Body of pancreas (tissue), 4 donors: ENCODE data around the gene GOSR1. TPM values are rescaled to one million over a fixed set of nuclear protein-coding genes. Genes with fewer than 3 reads are reported as not detected.
"Not testable (repeated sequence)": the region's sequence is repeated elsewhere in the genome, so short reads cannot be mapped to it uniquely, and the experiment has no call there.

Experiments
- ATAC-seq: fragments of 150-250 bp; one replicate; pipeline ENCODE4 v1.9.1; 2016
- DNase-seq, 4 donors: peaks; one replicate each; pipeline ENCODE4 v3.0.0-alpha.2; 2019
- H3K27ac ChIP-seq, 4 donors: fragments of 200-600 bp; sonication (generic); 1 replicate in 3 of 4; 2 replicates in 1 of 4; pipeline versions ENCODE4 v1.5.1 to v1.6.1; 2016 to 2019; ENCODE audit warnings: mild to moderate bottlenecking in 1 of 4, mixed read lengths in 1 of 4, moderate library complexity in 1 of 4
- H3K27me3 ChIP-seq, 2 donors: fragments of 200-600 bp; sonication (generic); one replicate each; pipeline ENCODE4 v1.6.0; 2016; ENCODE audit warnings: mild to moderate bottlenecking in 1 of 2
- H3K36me3 ChIP-seq, 2 donors: fragments of 200-600 bp; sonication (generic); replicated peaks in 1 of 2; 2 replicates each; pipeline ENCODE4 v1.5.1; 2016; ENCODE audit warnings: low read depth in 2 of 2; ENCODE audit not compliant: insufficient read depth in 1 of 2
- H3K4me1 ChIP-seq: fragments of 200-600 bp; sonication (generic); one replicate; pipeline ENCODE4 v1.6.0; 2016
- H3K4me3 ChIP-seq, 2 donors: fragments of 200-600 bp; sonication (generic); 1 replicate in 1 of 2; 2 replicates in 1 of 2; pipeline ENCODE4 v1.5.1; 2016 to 2019
- H3K9me3 ChIP-seq, 3 donors: fragments of 200-600 bp; sonication (generic); 1 replicate in 2 of 3; 2 replicates in 1 of 3; pipeline ENCODE4 v1.5.1; 2016
- CTCF ChIP-seq, 7 experiments: fragments of 450-650 bp in 4 of 7; fragments of 200-600 bp in 3 of 7; sonication (generic) in 3 of 7; IDR thresholded peaks; one replicate each; pipeline ENCODE4 v1.5.1; 2016 to 2019; ENCODE audit warnings: antibody characterized with exemption in 7 of 7
- POLR2A ChIP-seq, 3 donors: fragments of 450-650 bp; IDR thresholded peaks; one replicate each; pipeline ENCODE4 v1.6.1; 2016; ENCODE audit warnings: antibody characterized with exemption in 3 of 3, mild to moderate bottlenecking in 2 of 3
- WGBS, 2 donors: methylation state at CpG; one replicate each; pipeline ENCODE4 v1.1.5; 2017; 5-methylcytosine and 5-hydroxymethylcytosine counted together
- intact Hi-C: fragments of 100-400 bp; cut with DNase I; formaldehyde crosslinking; loops from one replicate; pipeline ENCODE4 v1.15.1; 2023
- total RNA-seq, 2 donors: library from RNA; depleted of rRNA; stranded (reverse); fragments of >200 nt; gene quantifications; one replicate each; pipeline ENCODE4 v1.1.0, GENCODE V29; 2016

Gene GOSR1
- total RNA-seq, 2 donors from 2014 or later: 20.8 to 24.1 TPM

DNA sequence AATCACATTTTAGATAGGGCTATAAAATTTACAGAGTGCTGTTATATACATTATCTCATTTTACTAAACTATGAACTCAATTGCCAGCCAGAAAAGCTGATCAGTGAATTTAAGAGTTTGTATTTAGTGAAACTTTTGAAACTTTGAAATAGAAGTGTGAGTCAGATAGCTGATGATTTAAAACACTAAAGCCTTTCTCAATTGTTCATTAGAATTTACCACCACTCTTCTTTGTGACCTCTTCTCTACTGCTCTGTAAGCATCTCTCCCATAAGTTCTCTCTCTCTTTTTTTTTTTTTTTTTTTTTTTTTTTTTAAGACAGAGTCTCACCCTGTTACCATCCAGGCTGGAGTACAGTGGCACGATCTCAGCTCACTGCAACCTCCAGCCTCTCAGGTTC, 43.7 kb downstream of the GOSR1 start:
- Histone ChIP-seq H3K36me3 (peaks cover 12 to 15% of the 10 kb centered on the region in 2 donors), H3K4me3 (no peak overlapping the region), H3K27me3 (no peaks in the 10 kb centered on the region), H3K9me3 (no peaks in the 10 kb centered on the region), H3K4me1 (no peaks in the 10 kb centered on the region), H3K27ac (no peak overlapping the region)
- ATAC-seq (no peak), DNase-seq (no peak)
- TF ChIP-seq POLR2A (IDR thresholded peaks at IDR 0.05): no peak
- TF ChIP-seq CTCF (IDR thresholded peaks at IDR 0.05): no peak
- intact Hi-C loops: no loop called here
- WGBS, 2 donors: 100% methylated on average over 1 of the region's 1 CpG; no CpG with 5 or more reads in 1 of the 2 donors

GRCh38 chr17:30521766-30522165, 44.6 kb downstream of the GOSR1 start:
- ATAC-seq (no peak), DNase-seq (no peak)
- H3K9me3 ChIP-seq: no peaks in the 10 kb centered on the region
- intact Hi-C loops: no loop called here
- H3K27me3 ChIP-seq: no peaks in the 10 kb centered on the region
- H3K4me3 ChIP-seq: no peak overlapping the region
- H3K27ac ChIP-seq: no peak overlapping the region
- no peaks in the 10 kb centered on the region for H3K4me1 ChIP-seq
- peaks cover 12 to 15% of the 10 kb centered on the region in 2 donors for H3K36me3 ChIP-seq
- 90 to 99% methylated on average over 7 of the region's 7 CpGs for WGBS, 2 donors
- TF ChIP-seq CTCF (IDR thresholded peaks at IDR 0.05) (no peak), POLR2A (IDR thresholded peaks at IDR 0.05) (no peak)

DNA sequence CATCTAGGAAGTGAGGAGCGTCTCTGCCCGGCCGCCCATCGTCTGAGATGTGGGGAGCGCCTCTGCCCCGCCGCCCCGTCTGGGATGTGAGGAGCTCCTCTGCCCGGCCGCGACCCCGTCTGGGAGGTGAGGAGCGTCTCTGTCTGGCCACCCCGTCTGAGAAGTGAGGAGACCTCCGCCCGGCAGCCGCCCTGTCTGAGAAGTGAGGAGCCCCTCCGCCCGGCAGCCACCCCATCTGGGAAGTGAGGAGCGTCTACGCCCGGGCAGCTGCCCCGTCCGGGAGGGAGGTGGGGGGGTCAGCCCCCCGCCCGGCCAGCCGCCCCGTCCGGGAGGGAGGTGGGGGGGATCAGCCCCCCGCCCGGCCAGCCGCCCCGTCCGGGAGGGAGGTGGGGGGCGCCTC, 46.0 kb downstream of the GOSR1 start:
- DNase-seq, intact Hi-C loops, H3K27me3 ChIP-seq, H3K9me3 ChIP-seq, H3K27ac ChIP-seq, H3K4me1 ChIP-seq, H3K4me3 ChIP-seq, ATAC-seq: not testable (repeated sequence)
- 91% methylated on average over 19 of the region's 35 CpGs; no CpG with 5 or more reads in 1 of the 2 donors for WGBS, 2 donors
- H3K36me3 ChIP-seq: peaks cover 12 to 15% of the 10 kb centered on the region in 2 donors

- intact Hi-C loops: no loop called here
- Histone ChIP-seq H3K27ac (no peak overlapping the region), H3K4me1 (no peaks in the 10 kb centered on the region), H3K4me3 (no peak overlapping the region), H3K27me3 (no peaks in the 10 kb centered on the region), H3K36me3 (peaks cover 12 to 15% of the 10 kb centered on the region in 2 donors), H3K9me3 (no peaks in the 10 kb centered on the region)
- no peak for DNase-seq
- 86 to 95% methylated on average over 3 of the region's 3 CpGs for WGBS, 2 donors
- no peak for TF ChIP-seq CTCF (IDR thresholded peaks at IDR 0.05)
- no peak for TF ChIP-seq POLR2A (IDR thresholded peaks at IDR 0.05)
- ATAC-seq: no peak
Measured at GRCh38 chr17:30524847-30525246, 47.6 kb downstream of the GOSR1 start.

GRCh38 chr17:30526401-30526800, 49.2 kb downstream of the GOSR1 start:
- H3K27ac ChIP-seq: no peak overlapping the region
- no peak for DNase-seq
- no peaks in the 10 kb centered on the region for H3K9me3 ChIP-seq
- H3K4me3 ChIP-seq: no peak overlapping the region
- H3K4me1 ChIP-seq: no peaks in the 10 kb centered on the region
- no peak for ATAC-seq
- 92 to 98% methylated on average over 2 of the region's 2 CpGs for WGBS, 2 donors
- TF ChIP-seq CTCF (IDR thresholded peaks at IDR 0.05) (no peak), POLR2A (IDR thresholded peaks at IDR 0.05) (no peak)
- intact Hi-C loops: no loop called here
- H3K27me3 ChIP-seq: no peaks in the 10 kb centered on the region
- H3K36me3 ChIP-seq: peaks cover 9 to 11% of the 10 kb centered on the region in 2 donors

DNA sequence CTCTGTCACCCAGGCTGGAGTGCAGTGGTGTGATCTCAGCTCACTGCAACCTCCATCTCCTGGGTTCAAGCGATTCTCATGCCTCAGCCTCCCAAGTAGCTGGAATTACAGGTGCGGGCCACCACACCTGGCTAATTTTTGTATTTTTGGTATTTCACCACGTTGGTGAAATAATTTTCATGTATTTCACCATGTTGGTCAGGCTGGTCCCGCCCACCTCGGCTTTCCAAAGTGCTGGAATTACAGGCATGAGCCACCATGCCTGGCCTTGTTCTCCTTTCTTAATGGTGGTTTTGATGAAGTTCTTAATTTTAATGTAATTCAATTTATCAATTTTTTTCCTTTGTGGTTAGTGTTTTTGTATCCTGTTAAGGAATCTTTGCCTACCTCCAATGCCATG, 51.5 kb downstream of the GOSR1 start:
- 81 to 84% methylated on average over 5 of the region's 5 CpGs for WGBS, 2 donors
- H3K36me3 ChIP-seq, ATAC-seq: not testable (repeated sequence)

More for the DNA sequence above, 51.5 kb downstream of the GOSR1 start:
- H3K4me1 ChIP-seq, H3K9me3 ChIP-seq, H3K27ac ChIP-seq, H3K4me3 ChIP-seq, DNase-seq, intact Hi-C loops, H3K27me3 ChIP-seq: not testable (repeated sequence)
